SK-N-SH (cell line): ENCODE measurements around the gene KIF6. TPM values are rescaled to one million over a fixed set of nuclear protein-coding genes. Genes with fewer than 3 reads are reported as not detected.

Source experiments
- CTCF ChIA-PET: fragments of 300-600, 350-600 bp; formaldehyde crosslinking; extraction: SDS; loops from one replicate; lab custom pipeline; 2021; lab: Yijun Ruan, JAX
- POLR2A ChIA-PET: fragments of 350-600 bp; sonication (Branson Sonifier 250); formaldehyde crosslinking; extraction: SDS; loops from one replicate; lab custom pipeline; 2020; ENCODE audit warnings: antibody characterized with exemption, inconsistent platforms; lab: Yijun Ruan, JAX
- DNase-seq: peaks from one replicate; pipeline ENCODE4 v3.0.0; 2012
- H2AFZ ChIP-seq: fragments of 200-600 bp; sonication (generic); 2 replicates; pipeline ENCODE4 v1.8.1; 2016; ENCODE audit warnings: antibody characterized with exemption, mild to moderate bottlenecking, low read depth
- H3F3A ChIP-seq: fragments of 200-600 bp; sonication (generic); replicated peaks from 2 replicates; pipeline ENCODE3; 2016; ENCODE audit warnings: antibody characterized with exemption, mild to moderate bottlenecking; ENCODE audit not compliant: insufficient read depth
- H3K27ac ChIP-seq, 2 experiments: fragments of 200-500 bp in 1 of 2; fragments of 200-600 bp in 1 of 2; sonication (Bioruptor generic) in 1 of 2; sonication (generic), shearing (Covaris generic) in 1 of 2; 2 replicates each; pipeline versions ENCODE4 v1.5.1 to v1.6.1; 2014 to 2016; ENCODE audit warnings: low read depth in 2 of 2, inconsistent platforms in 1 of 2, low read length in 1 of 2, mild to moderate bottlenecking in 1 of 2, mixed read lengths in 1 of 2
- H3K27me3 ChIP-seq: fragments of 200-600 bp; sonication (generic), shearing (Covaris generic); 2 replicates; pipeline ENCODE4 v1.6.1; 2016; ENCODE audit warnings: mixed run types; ENCODE audit not compliant: insufficient read depth
- H3K36me3 ChIP-seq, 2 experiments: fragments of 200-500 bp in 1 of 2; fragments of 200-600 bp in 1 of 2; sonication (Bioruptor generic) in 1 of 2; sonication (generic) in 1 of 2; replicated peaks in 1 of 2; 2 replicates each; pipeline versions ENCODE3 to v1.5.1; 2014 to 2016; ENCODE audit warnings: low read length in 1 of 2, mild to moderate bottlenecking in 1 of 2; ENCODE audit not compliant: insufficient read depth in 2 of 2, control insufficient read depth in 1 of 2
- H3K4me1 ChIP-seq, 2 experiments: fragments of 200-500 bp in 1 of 2; fragments of 200-600 bp in 1 of 2; sonication (Bioruptor generic) in 1 of 2; sonication (generic), shearing (Covaris generic) in 1 of 2; 2 replicates each; pipeline versions ENCODE4 v1.5.1 to v1.6.1; 2014 to 2016; ENCODE audit warnings: low read depth in 1 of 2, low read length in 1 of 2, mixed run types in 1 of 2; ENCODE audit not compliant: insufficient read depth in 2 of 2, control insufficient read depth in 1 of 2
- H3K4me2 ChIP-seq: fragments of 200-600 bp; sonication (generic), shearing (Covaris generic); 2 replicates; pipeline ENCODE4 v1.6.1; 2017; ENCODE audit warnings: mixed run types
- H3K4me3 ChIP-seq, 2 experiments: fragments of 200-500 bp in 1 of 2; fragments of 200-600 bp in 1 of 2; sonication (Bioruptor generic) in 1 of 2; sonication (generic), shearing (Covaris generic) in 1 of 2; 2 replicates each; pipeline versions ENCODE4 v1.5.1 to v1.8.1; 2014 to 2016; ENCODE audit warnings: low read depth in 2 of 2, inconsistent platforms in 1 of 2, low read length in 1 of 2, mild to moderate bottlenecking in 1 of 2, mixed read lengths in 1 of 2, moderate library complexity in 1 of 2
- H3K79me2 ChIP-seq: fragments of 200-600 bp; sonication (generic); 2 replicates; pipeline ENCODE4 v1.8.1; 2017; ENCODE audit warnings: mild to moderate bottlenecking; ENCODE audit not compliant: insufficient read depth
- H3K9ac ChIP-seq: fragments of 200-600 bp; sonication (generic); 2 replicates; pipeline ENCODE4 v1.6.1; 2017; ENCODE audit warnings: mixed run types
- H3K9me2 ChIP-seq: fragments of 200-600 bp; sonication (generic); 2 replicates; pipeline ENCODE4 v1.6.1; 2017; ENCODE audit warnings: mixed run types
- H3K9me3 ChIP-seq: fragments of 200-600 bp; sonication (generic); 2 replicates; pipeline ENCODE4 v1.6.1; 2017; ENCODE audit warnings: mixed run types, mild to moderate bottlenecking, moderate library complexity
- H4K20me1 ChIP-seq: fragments of 200-600 bp; sonication (generic); 2 replicates; pipeline ENCODE4 v1.6.1; 2017; ENCODE audit warnings: mild to moderate bottlenecking, mixed run types; ENCODE audit not compliant: insufficient read depth
- CHD2 ChIP-seq: fragments of 150-350 bp; IDR thresholded peaks from 2 replicates; pipeline ENCODE4 v1.6.1; 2018; ENCODE audit warnings: low read length; ENCODE audit not compliant: partially characterized antibody
- EP300 ChIP-seq, 2 experiments: IDR thresholded peaks; 2 replicates each; pipeline versions ENCODE4 v1.4.0 to v1.6.1; 2012; ENCODE audit warnings: borderline replicate concordance in 1 of 2, low read depth in 1 of 2, low read length in 1 of 2
- EZH2phosphoT487 ChIP-seq: fragments of 200-600 bp; sonication (generic); IDR thresholded peaks from 2 replicates; pipeline ENCODE4 v1.6.1; 2017; ENCODE audit warnings: low read depth, mixed run types, mild to moderate bottlenecking, antibody characterized with exemption, moderate library complexity, borderline replicate concordance
- FOXJ3 ChIP-seq: sonication (generic); formaldehyde crosslinking; IDR thresholded peaks from 2 replicates; pipeline ENCODE4 v1.5.1; 2020; ENCODE audit warnings: mild to moderate bottlenecking, missing genetic modification reagents
- GABPA ChIP-seq: IDR thresholded peaks from 2 replicates; pipeline ENCODE4 v1.4.0; 2012; ENCODE audit warnings: low read depth, mild to moderate bottlenecking
- IRF3 ChIP-seq: fragments of 150-350 bp; IDR thresholded peaks from 2 replicates; pipeline ENCODE4 v1.6.1; 2016; ENCODE audit warnings: mild to moderate bottlenecking, low read depth, low read length
- MXI1 ChIP-seq: IDR thresholded peaks from 2 replicates; pipeline ENCODE4 v1.6.1; 2012; ENCODE audit warnings: mild to moderate bottlenecking, low read depth, low read length, improper control_type of control experiment
- NFIC ChIP-seq: IDR thresholded peaks from 2 replicates; pipeline ENCODE4 v1.4.0; 2012; ENCODE audit warnings: borderline replicate concordance
- RAD21 ChIP-seq: IDR thresholded peaks from 2 replicates; pipeline ENCODE4 v1.6.1; 2012; ENCODE audit warnings: mild to moderate bottlenecking, low read length
- RCOR1 ChIP-seq: fragments of 150-350 bp; IDR thresholded peaks from 2 replicates; pipeline ENCODE4 v1.6.1; 2017; ENCODE audit warnings: antibody characterized with exemption, low read length
- TAF1 ChIP-seq: IDR thresholded peaks from 2 replicates; pipeline ENCODE4 v1.6.1; 2012; ENCODE audit warnings: low read depth, mild to moderate bottlenecking, low read length, moderate library complexity, borderline replicate concordance
- TCF12 ChIP-seq: IDR thresholded peaks from 2 replicates; pipeline ENCODE4 v1.4.0; 2012
- YY1 ChIP-seq: IDR thresholded peaks from 2 replicates; pipeline ENCODE4 v1.4.0; 2012; ENCODE audit warnings: low read depth, mild to moderate bottlenecking
- WGBS: methylation state at CpG from one replicate; pipeline ENCODE4 v1.1.6; 2017; ENCODE audit warnings: low lambda C conversion rate; 5-methylcytosine and 5-hydroxymethylcytosine counted together
- polyA plus RNA-seq, 3 experiments: library from polyadenylated mRNA; depleted of rRNA; stranded (reverse); fragments of >200 nt; gene quantifications; 2 replicates each; pipeline ENCODE4 v1.2.3, GENCODE V29; 2012
- TF ChIP-seq, protein P1 (sequence below): IDR thresholded peaks from 2 replicates; pipeline ENCODE4 v1.4.0; 2012; ENCODE audit warnings: low read depth, borderline replicate concordance

KIF6 gene
- polyA plus RNA-seq, 1 of the 3 experiments (the other 2 are of a cell fraction), result 0.13 TPM

- no peak overlapping the region for H3K27ac ChIP-seq
- H3K4me2 ChIP-seq, result no peak overlapping the region
- H3K4me1 ChIP-seq, result peaks cover 0 to 16% of the 10 kb centered on the region in 2 experiments; a peak in 1 of 4 replicates
- WGBS, result 44% methylated on average over 8 of the region's 9 CpGs
- no peaks in the 10 kb centered on the region for H3K36me3 ChIP-seq
- TF ChIP-seq FOXJ3 (no peak), NFIC (no peak), TAF1 (no peak), CHD2 (no peak), TCF12 (no peak), RAD21 (no peak), GABPA (no peak), RCOR1 (no peak), MXI1 (no peak), YY1 (no peak), EZH2phosphoT487 (no peak)
- TF ChIP-seq, protein P1, sequence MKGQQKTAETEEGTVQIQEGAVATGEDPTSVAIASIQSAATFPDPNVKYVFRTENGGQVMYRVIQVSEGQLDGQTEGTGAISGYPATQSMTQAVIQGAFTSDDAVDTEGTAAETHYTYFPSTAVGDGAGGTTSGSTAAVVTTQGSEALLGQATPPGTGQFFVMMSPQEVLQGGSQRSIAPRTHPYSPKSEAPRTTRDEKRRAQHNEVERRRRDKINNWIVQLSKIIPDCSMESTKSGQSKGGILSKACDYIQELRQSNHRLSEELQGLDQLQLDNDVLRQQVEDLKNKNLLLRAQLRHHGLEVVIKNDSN, result no peak
- no peak overlapping the region for H3K9ac ChIP-seq
- H3K4me3 ChIP-seq, result no peak overlapping the region
- H3F3A ChIP-seq, result no peaks in the 10 kb centered on the region
- H3K27me3 ChIP-seq, result no peaks in the 10 kb centered on the region
- H3K9me3 ChIP-seq, result no peaks in the 10 kb centered on the region
- H4K20me1 ChIP-seq, result no peaks in the 10 kb centered on the region
- ChIA-PET POLR2A (no interaction called here), CTCF (interaction anchor here (1.1 to 3.8 kb wide), 3 partner anchors 17 to 948 kb away, joined by 3 to 45 read pairs (median 3); no protein-coding TSS in a partner anchor)
- H3K9me2 ChIP-seq, result no peaks in the 10 kb centered on the region
- H3K79me2 ChIP-seq, result no peaks in the 10 kb centered on the region
- no peak for DNase-seq
- no peak overlapping the region for H2AFZ ChIP-seq
These were observed 364.8 kb downstream of the KIF6 start for GRCh38 chr6:39360378-39360777.

DNA sequence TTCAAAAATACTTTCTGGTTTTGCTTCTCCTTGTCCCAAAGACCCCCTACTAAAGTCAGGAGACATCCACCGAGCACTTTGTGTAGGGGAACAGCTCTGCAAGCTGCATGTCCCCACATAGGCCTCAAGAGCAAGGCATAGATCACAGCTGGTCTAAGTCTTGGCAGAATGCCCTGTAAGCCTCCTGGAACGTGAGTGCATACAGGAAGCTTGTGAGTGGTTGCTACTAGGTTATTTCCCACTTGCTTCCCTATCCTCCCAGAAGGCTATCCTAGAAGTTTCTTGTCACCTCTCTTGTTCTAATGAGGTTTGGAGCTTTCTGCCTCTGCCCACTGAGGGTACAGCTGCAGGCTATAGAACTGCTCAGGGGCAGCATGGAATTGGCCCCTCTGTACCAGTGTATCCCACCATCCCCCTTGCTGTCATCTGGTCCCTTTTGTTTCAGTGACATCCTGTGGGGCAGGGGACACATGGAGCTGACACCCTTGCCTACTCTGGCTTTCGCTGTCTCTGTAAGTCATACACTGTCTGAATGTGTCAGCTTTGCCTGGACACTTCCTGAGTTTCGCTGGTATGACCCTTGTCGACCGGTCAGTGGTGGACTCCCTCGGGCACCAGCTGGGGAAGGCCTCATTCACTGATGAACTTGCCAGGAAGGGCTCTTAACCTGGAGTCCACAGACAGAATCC is 367.1 kb downstream of the KIF6 start:
- Histone ChIP-seq H2AFZ (no peak overlapping the region), H3K36me3 (no peaks in the 10 kb centered on the region), H3K9me3 (no peaks in the 10 kb centered on the region), H3F3A (no peaks in the 10 kb centered on the region), H3K27ac (peak overlapping the region in 1 of 2 experiments; percentile 36; a peak in 1 of 4 replicates), H3K79me2 (no peaks in the 10 kb centered on the region), H3K9ac (no peak overlapping the region), H3K27me3 (no peaks in the 10 kb centered on the region), H3K4me1 (peaks cover 0 to 16% of the 10 kb centered on the region in 2 experiments; a peak in 1 of 4 replicates), H3K4me3 (no peak overlapping the region), H4K20me1 (no peaks in the 10 kb centered on the region), H3K9me2 (no peaks in the 10 kb centered on the region), H3K4me2 (no peak overlapping the region)
- ChIA-PET POLR2A (no interaction called here), CTCF (interaction anchor here (0.6 to 2.5 kb wide), 7 partner anchors 8 to 535 kb away, joined by 3 to 17 read pairs (median 3); no protein-coding TSS in a partner anchor)
- 18% methylated on average over 4 of the region's 7 CpGs for WGBS
- peak; percentile 68 for DNase-seq
- TF ChIP-seq RCOR1 (0 out of 2 replicates have a peak, but pooled peaks have one; percentile 32), EP300 (IDR thresholded peaks at IDR 0.05; ENCODE audit: borderline replicate concordance in 1 of 2, low read depth in 1 of 2, low read length in 1 of 2) (no peak), TAF1 (no peak), IRF3 (no peak)
